ENCODE data around the gene ZYX.
"Not testable (repeated sequence)": the region's sequence is repeated elsewhere in the genome, so short reads cannot be mapped to it uniquely, and the experiment has no call there.

ZYX gene

DNA sequence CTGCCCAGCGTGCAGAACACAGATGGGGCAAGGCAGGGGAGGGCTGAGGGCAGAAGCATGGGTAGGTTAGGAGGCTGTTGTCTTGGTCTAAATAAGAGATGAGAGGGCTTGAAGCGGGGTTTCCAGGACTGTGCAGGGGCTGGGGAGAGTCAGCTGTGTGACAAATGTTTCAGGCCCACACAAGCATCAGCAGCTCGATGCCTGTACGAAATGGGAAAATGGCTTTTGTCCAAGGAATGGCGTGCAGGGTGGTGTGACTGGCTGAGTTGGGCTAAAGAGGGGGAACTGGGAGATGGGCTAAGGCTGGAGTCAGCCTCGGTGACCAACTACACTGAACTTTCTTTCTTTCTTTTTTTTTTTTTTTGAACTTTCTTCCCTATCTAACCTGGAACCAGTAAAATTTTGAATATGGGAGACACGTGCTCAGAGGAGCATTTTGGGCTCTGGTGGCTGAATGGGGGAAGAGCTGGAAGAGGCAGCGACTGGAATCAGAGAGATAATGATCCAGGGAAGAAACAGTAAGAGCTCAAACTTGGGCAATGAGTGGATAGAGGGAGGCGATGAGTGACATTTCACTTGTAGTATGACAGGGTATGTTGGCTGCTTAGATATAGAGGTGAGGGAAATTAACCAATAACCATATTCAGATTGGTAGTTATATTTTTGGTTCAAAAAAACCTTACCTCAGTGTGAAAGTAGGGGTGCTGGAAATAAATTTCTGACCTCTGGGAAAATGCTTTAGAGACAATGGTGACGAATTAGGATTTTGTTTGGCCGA is 37.7 kb downstream of the ZYX start:
- TF ChIP-seq CTCF (IDR thresholded peaks at IDR 0.05; ENCODE audit: low read depth, low read length) = no peak
- no peak for DNase-seq (ENCODE audit: low read depth, low spot score)
- no peak overlapping the region for H3K4me3 ChIP-seq (ENCODE audit: low read depth, low read length)
- in situ Hi-C loops (cut with HindIII; ENCODE audit: low sequenced_read_pairs) = no loop called here

GRCh38 chr7:143419880-143420279 is 38.7 kb downstream of the ZYX start:
- DNase-seq (ENCODE audit: low read depth, low spot score) = no peak
- H3K4me3 ChIP-seq (ENCODE audit: low read depth, low read length) = no peak overlapping the region
- in situ Hi-C loops (cut with HindIII; ENCODE audit: low sequenced_read_pairs) = no loop called here
- TF ChIP-seq CTCF (IDR thresholded peaks at IDR 0.05; ENCODE audit: low read depth, low read length) = no peak

DNA sequence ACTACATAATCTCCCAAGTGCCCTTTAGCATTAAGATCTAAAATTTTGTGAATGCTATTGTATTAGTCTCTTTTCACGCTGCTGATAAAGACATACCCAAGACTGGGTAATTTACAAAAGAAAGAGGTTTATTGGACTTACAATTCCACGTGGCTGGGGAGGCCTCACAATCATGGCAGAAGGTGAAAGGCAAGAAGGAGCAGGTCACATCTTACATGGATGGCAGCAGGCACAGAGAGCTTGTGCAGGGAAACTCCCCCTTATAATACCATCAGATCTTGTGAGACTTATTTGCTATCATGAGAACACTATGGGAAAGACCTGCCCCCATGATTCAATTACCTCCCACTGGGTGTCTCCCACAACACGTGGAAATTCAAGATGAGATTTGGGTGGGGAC is 39.5 kb downstream of the ZYX start:
- H3K4me3 ChIP-seq (ENCODE audit: low read depth, low read length); in situ Hi-C loops (cut with HindIII; ENCODE audit: low sequenced_read_pairs); DNase-seq (ENCODE audit: low read depth, low spot score): not testable (repeated sequence)

DNA sequence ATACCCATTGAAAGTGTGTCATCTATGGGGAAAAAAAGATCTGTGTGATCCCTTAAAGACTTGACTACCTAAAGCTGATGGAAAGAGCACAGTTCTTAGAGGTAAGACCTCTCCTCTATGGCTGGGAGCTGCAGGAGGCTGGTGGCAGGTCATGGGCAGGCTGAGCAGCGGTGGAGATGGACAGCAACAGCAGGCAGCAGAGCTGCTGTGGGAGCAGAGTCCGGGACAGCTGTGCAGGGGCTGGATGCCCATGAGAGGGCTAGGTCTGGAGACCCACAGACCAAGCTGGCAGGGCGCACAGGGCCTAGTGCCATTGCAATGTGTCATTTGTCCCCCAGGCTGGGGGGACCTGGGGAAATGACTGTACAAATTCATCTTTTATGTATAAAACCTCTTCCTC is 40.9 kb downstream of the ZYX start:
- DNase-seq (ENCODE audit: low read depth, low spot score) = no peak
- in situ Hi-C loops (cut with HindIII; ENCODE audit: low sequenced_read_pairs) = no loop called here
- TF ChIP-seq CTCF (IDR thresholded peaks at IDR 0.05; ENCODE audit: low read depth, low read length) = no peak
- H3K4me3 ChIP-seq (ENCODE audit: low read depth, low read length) = no peak overlapping the region

- DNase-seq (ENCODE audit: low read depth, low spot score); in situ Hi-C loops (cut with HindIII; ENCODE audit: low sequenced_read_pairs); H3K4me3 ChIP-seq (ENCODE audit: low read depth, low read length): not testable (repeated sequence)
Measured at GRCh38 chr7:143424476-143424875, 43.3 kb downstream of the ZYX start.

GRCh38 chr7:143426479-143427142 is 45.5 kb downstream of the ZYX start:
- no peak for DNase-seq (ENCODE audit: low read depth, low spot score)
- in situ Hi-C loops (cut with HindIII; ENCODE audit: low sequenced_read_pairs) = no loop called here

More at GRCh38 chr7:143426479-143427142, 45.5 kb downstream of the ZYX start:
- TF ChIP-seq CTCF (IDR thresholded peaks at IDR 0.05; ENCODE audit: low read depth, low read length) = no peak
- H3K4me3 ChIP-seq (ENCODE audit: low read depth, low read length) = no peak overlapping the region

Data from astrocyte of the spinal cord (primary cell).